ENCODE data around the gene SLC23A3. TPM values are rescaled to one million over a fixed set of nuclear protein-coding genes. Genes with fewer than 3 reads are reported as not detected.

SLC23A3 gene
- total RNA-seq, 1 experiment from 2014 or later: 1.9 TPM

GRCh38 chr2:219168526-219168925 is 1.3 kb downstream of the SLC23A3 start:
- ChIA-PET CTCF (no interaction called here), POLR2A (ENCODE audit: low non-redundant PET) (no interaction called here)
- no TSS peak for BruUV-seq (replicated peaks)
- Histone ChIP-seq H3K4me1 (ENCODE audit: insufficient read depth, low read length, poor library complexity, severe bottlenecking) (no peaks in the 10 kb centered on the region), H3K36me3 (ENCODE audit: insufficient read depth, low read length, poor library complexity, severe bottlenecking) (no peaks in the 10 kb centered on the region), H3K4me3 (ENCODE audit: low read depth, low read length, poor library complexity, severe bottlenecking) (no peak overlapping the region), H3K9me3 (ENCODE audit: low read depth, low read length, poor library complexity, severe bottlenecking) (no peaks in the 10 kb centered on the region), H3K27ac (ENCODE audit: low read depth, low read length, poor library complexity, severe bottlenecking) (no peak overlapping the region), H3K27me3 (replicated peaks; ENCODE audit: insufficient read depth, low read depth, low read length, poor library complexity) (no peaks in the 10 kb centered on the region)
- intact Hi-C loops (cut with micrococcal nuclease; ENCODE audit: unreplicated experiment): no loop called here
- DNase-seq (ENCODE audit: low spot score): no peak
- TF ChIP-seq EZH2 (IDR thresholded peaks at IDR 0.05; ENCODE audit: borderline replicate concordance, low read depth, low read length, poor library complexity, severe bottlenecking): no peak
- no peak for TF ChIP-seq CTCF (conservative IDR thresholded peaks at IDR 0.05; ENCODE audit: low read depth, low read length)

- CTCF ChIA-PET: no interaction called here
Observed at GRCh38 chr2:219167997-219168396, 1.8 kb downstream of the SLC23A3 start.

GRCh38 chr2:219165058-219165911 is 4.5 kb downstream of the SLC23A3 start:
- Histone ChIP-seq H3K27me3 (replicated peaks; ENCODE audit: insufficient read depth, low read depth, low read length, poor library complexity) (no peaks in the 10 kb centered on the region), H3K9me3 (ENCODE audit: low read depth, low read length, poor library complexity, severe bottlenecking) (no peaks in the 10 kb centered on the region), H3K4me3 (ENCODE audit: low read depth, low read length, poor library complexity, severe bottlenecking) (no peak overlapping the region), H3K36me3 (ENCODE audit: insufficient read depth, low read length, poor library complexity, severe bottlenecking) (no peaks in the 10 kb centered on the region), H3K27ac (ENCODE audit: low read depth, low read length, poor library complexity, severe bottlenecking) (no peak overlapping the region), H3K4me1 (ENCODE audit: insufficient read depth, low read length, poor library complexity, severe bottlenecking) (no peaks in the 10 kb centered on the region)
- intact Hi-C loops (cut with micrococcal nuclease; ENCODE audit: unreplicated experiment): no loop called here
- ChIA-PET POLR2A (ENCODE audit: low non-redundant PET) (no interaction called here), CTCF (interaction anchor here (1.0 kb wide), 1 partner anchor 61 kb away, joined by 3 read pairs; no protein-coding TSS in a partner anchor)
- DNase-seq (ENCODE audit: low spot score): no peak
- no peak for TF ChIP-seq CTCF (conservative IDR thresholded peaks at IDR 0.05; ENCODE audit: low read depth, low read length)
- no peak for TF ChIP-seq EZH2 (IDR thresholded peaks at IDR 0.05; ENCODE audit: borderline replicate concordance, low read depth, low read length, poor library complexity, severe bottlenecking)
- no TSS peak for BruUV-seq (replicated peaks)

More at GRCh38 chr2:219167997-219168396, 1.8 kb downstream of the SLC23A3 start:
- Histone ChIP-seq H3K4me3 (ENCODE audit: low read depth, low read length, poor library complexity, severe bottlenecking) (no peak overlapping the region), H3K36me3 (ENCODE audit: insufficient read depth, low read length, poor library complexity, severe bottlenecking) (no peaks in the 10 kb centered on the region), H3K27ac (ENCODE audit: low read depth, low read length, poor library complexity, severe bottlenecking) (no peak overlapping the region), H3K27me3 (replicated peaks; ENCODE audit: insufficient read depth, low read depth, low read length, poor library complexity) (no peaks in the 10 kb centered on the region), H3K4me1 (ENCODE audit: insufficient read depth, low read length, poor library complexity, severe bottlenecking) (no peaks in the 10 kb centered on the region), H3K9me3 (ENCODE audit: low read depth, low read length, poor library complexity, severe bottlenecking) (no peaks in the 10 kb centered on the region)
- POLR2A ChIA-PET (ENCODE audit: low non-redundant PET): no interaction called here
- no peak for TF ChIP-seq EZH2 (IDR thresholded peaks at IDR 0.05; ENCODE audit: borderline replicate concordance, low read depth, low read length, poor library complexity, severe bottlenecking)
- no peak for TF ChIP-seq CTCF (conservative IDR thresholded peaks at IDR 0.05; ENCODE audit: low read depth, low read length)
- DNase-seq (ENCODE audit: low spot score): no peak
- no TSS peak for BruUV-seq (replicated peaks)
- intact Hi-C loops (cut with micrococcal nuclease; ENCODE audit: unreplicated experiment): no loop called here
